Trophoblast cell (in vitro differentiated cells and primary cell): Measurements from ENCODE around the gene TP53TG5.

ENCODE experiments used
- DNase-seq, 2 donors: peaks; one replicate each; pipeline ENCODE4 v3.0.0-alpha.2; 2016
- H2AFZ ChIP-seq: 2 replicates; pipeline ENCODE4 v1.6.1; 2013; ENCODE audit warnings: low read length, moderate library complexity, mild to moderate bottlenecking; ENCODE audit not compliant: insufficient read depth, poor library complexity
- H2AK5ac ChIP-seq: 2 replicates; pipeline ENCODE4 v1.6.1; 2013; ENCODE audit warnings: mild to moderate bottlenecking, low read length
- H2BK120ac ChIP-seq: 2 replicates; pipeline ENCODE4 v1.6.1; 2013; ENCODE audit warnings: low read length, mild to moderate bottlenecking, moderate library complexity; ENCODE audit not compliant: insufficient read depth, poor library complexity
- H2BK12ac ChIP-seq: 2 replicates; pipeline ENCODE4 v1.6.1; 2013; ENCODE audit warnings: mild to moderate bottlenecking, low read length, moderate library complexity
- H2BK5ac ChIP-seq: 2 replicates; pipeline ENCODE4 v1.6.1; 2013; ENCODE audit warnings: low read length, low read depth, moderate library complexity, mild to moderate bottlenecking; ENCODE audit not compliant: poor library complexity
- H3K14ac ChIP-seq: 2 replicates; pipeline ENCODE4 v1.6.1; 2013; ENCODE audit warnings: mild to moderate bottlenecking, low read length
- H3K18ac ChIP-seq: 2 replicates; pipeline ENCODE4 v1.6.1; 2013; ENCODE audit warnings: mild to moderate bottlenecking, low read length
- H3K23ac ChIP-seq: 2 replicates; pipeline ENCODE4 v1.6.1; 2013; ENCODE audit warnings: low read length
- H3K27ac ChIP-seq: 2 replicates; pipeline ENCODE4 v1.5.1; 2013; ENCODE audit warnings: low read depth, mild to moderate bottlenecking, inconsistent platforms, low read length, moderate library complexity
- H3K27me3 ChIP-seq: 2 replicates; pipeline ENCODE4 v1.6.1; 2013; ENCODE audit warnings: inconsistent platforms, mild to moderate bottlenecking, low read length, moderate library complexity; ENCODE audit not compliant: insufficient read depth
- H3K36me3 ChIP-seq, 2 experiments: 1 replicate in 1 of 2; 2 replicates in 1 of 2; pipeline ENCODE4 v1.6.1; 2013; ENCODE audit warnings: low read length in 2 of 2, mild to moderate bottlenecking in 2 of 2, moderate library complexity in 1 of 2; ENCODE audit not compliant: insufficient read depth in 2 of 2, control insufficient read depth in 1 of 2
- H3K4ac ChIP-seq: 2 replicates; pipeline ENCODE4 v1.6.1; 2013; ENCODE audit warnings: low read depth, mild to moderate bottlenecking, low read length, moderate library complexity
- H3K4me1 ChIP-seq, 2 experiments: 1 replicate in 1 of 2; 2 replicates in 1 of 2; pipeline ENCODE4 v1.6.1; 2013; ENCODE audit warnings: low read length in 2 of 2, mild to moderate bottlenecking in 2 of 2, moderate library complexity in 1 of 2; ENCODE audit not compliant: insufficient read depth in 2 of 2, control insufficient read depth in 1 of 2
- H3K4me2 ChIP-seq: 2 replicates; pipeline ENCODE4 v1.6.1; 2013; ENCODE audit warnings: inconsistent platforms, mild to moderate bottlenecking, low read length, moderate library complexity
- H3K4me3 ChIP-seq: 2 replicates; pipeline ENCODE4 v1.5.1; 2013; ENCODE audit warnings: mild to moderate bottlenecking, low read depth, low read length, inconsistent platforms
- H3K79me1 ChIP-seq: one replicate; pipeline ENCODE4 v1.6.1; 2013; ENCODE audit warnings: low read length
- H3K79me2 ChIP-seq: 2 replicates; pipeline ENCODE4 v1.6.1; 2013; ENCODE audit warnings: low read length, mild to moderate bottlenecking; ENCODE audit not compliant: control insufficient read depth, insufficient read depth, poor library complexity
- H3K9ac ChIP-seq: 2 replicates; pipeline ENCODE4 v1.6.1; 2013; ENCODE audit warnings: mild to moderate bottlenecking, low read length
- H3K9me3 ChIP-seq: 2 replicates; pipeline ENCODE4 v1.6.1; 2013; ENCODE audit warnings: low read depth, mild to moderate bottlenecking, control low read depth, inconsistent platforms, low read length; ENCODE audit not compliant: insufficient read depth
- H4K12ac ChIP-seq: 2 replicates; pipeline ENCODE4 v1.6.1; 2013; ENCODE audit warnings: low read depth, mild to moderate bottlenecking, low read length, moderate library complexity
- H4K8ac ChIP-seq: 2 replicates; pipeline ENCODE4 v1.6.1; 2013; ENCODE audit warnings: low read depth, mild to moderate bottlenecking, low read length, moderate library complexity
- H4K91ac ChIP-seq: one replicate; pipeline ENCODE4 v1.6.1; 2013; ENCODE audit warnings: low read depth, mild to moderate bottlenecking, low read length, moderate library complexity
- WGBS: extraction: QIAGEN DNeasy Blood & Tissue Kit; methylation state at CpG from one replicate; pipeline ENCODE4 v1.1.7; 2013; ENCODE audit warnings: missing lambda C conversion rate; ENCODE audit not compliant: insufficient read length, insufficient coverage; ENCODE audit errors: extremely low coverage; 5-methylcytosine and 5-hydroxymethylcytosine counted together

TP53TG5 gene

GRCh38 chr20:45367126-45367525 lies 11.0 kb downstream of the TP53TG5 start:
- Histone ChIP-seq H3K4me2 (no peak overlapping the region), H3K4me3 (no peak overlapping the region), H2BK120ac (no peak overlapping the region), H3K23ac (no peak overlapping the region), H2AK5ac (no peak overlapping the region), H4K91ac (no peak overlapping the region), H3K9ac (no peak overlapping the region), H3K27ac (no peak overlapping the region), H2AFZ (no peak overlapping the region), H2BK12ac (no peak overlapping the region), H3K79me1 (peaks cover 6% of the 10 kb centered on the region), H3K9me3 (no peaks in the 10 kb centered on the region), H4K8ac (no peak overlapping the region), H3K4me1 (peaks cover 0 to 8% of the 10 kb centered on the region in 2 experiments), H2BK5ac (no peak overlapping the region), H3K18ac (no peak overlapping the region), H3K4ac (no peak overlapping the region), H3K79me2 (peaks cover 7% of the 10 kb centered on the region), H3K14ac (no peak overlapping the region), H3K27me3 (no peaks in the 10 kb centered on the region), H4K12ac (no peak overlapping the region), H3K36me3 (peaks cover 16 to 32% of the 10 kb centered on the region in 2 experiments)
- no peak for DNase-seq

DNA sequence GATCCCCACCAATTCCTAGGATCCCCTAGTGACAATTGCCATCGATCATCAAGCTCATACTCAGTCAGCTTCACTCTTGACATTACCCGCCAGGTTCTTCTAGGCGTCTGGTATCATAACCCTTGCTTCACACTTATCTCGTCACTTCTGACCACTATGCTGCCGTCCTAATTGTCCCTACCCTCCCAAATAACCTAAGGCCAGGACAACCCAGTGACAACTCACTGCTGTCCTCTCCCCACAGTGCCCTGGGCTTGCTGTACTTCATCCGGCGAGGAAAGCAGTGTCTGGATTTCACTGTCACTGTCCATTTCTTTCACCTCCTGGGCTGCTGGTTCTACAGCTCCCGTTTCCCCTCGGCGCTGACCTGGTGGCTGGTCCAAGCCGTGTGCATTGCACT lies 11.5 kb downstream of the TP53TG5 start:
- Histone ChIP-seq H3K4me3 (no peak overlapping the region), H4K8ac (no peak overlapping the region), H3K4me1 (peaks cover 0 to 8% of the 10 kb centered on the region in 2 experiments), H4K12ac (no peak overlapping the region), H2BK120ac (no peak overlapping the region), H2AK5ac (no peak overlapping the region), H4K91ac (no peak overlapping the region), H3K9me3 (no peaks in the 10 kb centered on the region), H3K18ac (no peak overlapping the region), H3K27me3 (no peaks in the 10 kb centered on the region), H3K79me1 (peaks cover 6% of the 10 kb centered on the region), H3K79me2 (peaks cover 7% of the 10 kb centered on the region), H3K27ac (no peak overlapping the region), H3K14ac (no peak overlapping the region), H2BK12ac (no peak overlapping the region), H3K36me3 (peaks cover 16 to 32% of the 10 kb centered on the region in 2 experiments), H3K4me2 (no peak overlapping the region), H2BK5ac (no peak overlapping the region), H3K9ac (no peak overlapping the region), H3K4ac (no peak overlapping the region), H3K23ac (no peak overlapping the region), H2AFZ (no peak overlapping the region)
- no CpG with 5 or more reads among the region's 11 CpGs for WGBS
- DNase-seq = no peak

GRCh38 chr20:45366192-45366591 lies 11.9 kb downstream of the TP53TG5 start:
- Histone ChIP-seq H2AK5ac (no peak overlapping the region), H3K27ac (no peak overlapping the region), H3K4ac (no peak overlapping the region), H3K4me2 (no peak overlapping the region), H3K23ac (no peak overlapping the region), H3K27me3 (no peaks in the 10 kb centered on the region), H3K4me3 (no peak overlapping the region), H2BK5ac (no peak overlapping the region), H3K14ac (no peak overlapping the region), H3K18ac (no peak overlapping the region), H2BK120ac (no peak overlapping the region), H2BK12ac (no peak overlapping the region), H3K79me2 (peaks cover 7% of the 10 kb centered on the region), H3K36me3 (peaks cover 16 to 32% of the 10 kb centered on the region in 2 experiments), H3K79me1 (peaks cover 6% of the 10 kb centered on the region), H2AFZ (no peak overlapping the region), H3K9ac (no peak overlapping the region), H3K9me3 (no peaks in the 10 kb centered on the region), H4K91ac (no peak overlapping the region), H3K4me1 (peaks cover 0 to 8% of the 10 kb centered on the region in 2 experiments), H4K8ac (no peak overlapping the region), H4K12ac (no peak overlapping the region)
- no CpG with 5 or more reads among the region's 1 CpG for WGBS
- no peak for DNase-seq

DNA sequence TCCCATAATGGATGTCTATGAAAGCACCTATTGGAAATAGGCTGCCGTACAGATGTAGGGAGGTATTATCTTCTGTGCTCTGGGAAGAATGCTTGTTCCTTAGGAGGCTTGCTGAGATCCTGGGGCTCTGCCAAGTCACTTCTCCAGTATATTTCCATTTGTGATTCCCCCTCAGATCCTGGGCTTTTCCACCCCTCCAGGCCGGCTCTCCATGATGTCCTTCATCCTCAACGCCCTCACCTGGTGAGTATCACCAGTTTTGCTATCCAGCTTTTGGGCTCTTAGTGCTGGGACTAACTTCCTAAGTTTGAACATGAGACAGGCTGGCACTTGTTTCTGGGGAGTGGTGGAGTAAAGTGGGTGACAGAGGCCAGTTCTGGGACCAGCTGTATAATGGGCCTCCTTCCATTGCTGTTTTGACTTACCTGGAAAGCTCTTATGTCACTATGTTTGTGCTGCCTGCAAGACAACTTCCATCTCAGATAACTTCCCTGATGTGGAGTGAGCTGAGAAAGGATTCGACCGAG lies 12.6 kb downstream of the TP53TG5 start:
- Histone ChIP-seq H3K9ac (no peak overlapping the region), H2BK12ac (no peak overlapping the region), H3K4ac (no peak overlapping the region), H2BK120ac (no peak overlapping the region), H3K23ac (no peak overlapping the region), H3K79me2 (peaks cover 7% of the 10 kb centered on the region), H3K27me3 (no peaks in the 10 kb centered on the region), H3K14ac (no peak overlapping the region), H3K4me2 (no peak overlapping the region), H4K91ac (no peak overlapping the region), H3K27ac (no peak overlapping the region), H4K12ac (no peak overlapping the region), H2AK5ac (no peak overlapping the region), H3K9me3 (no peaks in the 10 kb centered on the region), H3K18ac (no peak overlapping the region), H4K8ac (no peak overlapping the region), H2BK5ac (no peak overlapping the region), H3K4me3 (no peak overlapping the region), H3K79me1 (peaks cover 9% of the 10 kb centered on the region), H3K36me3 (peaks cover 15 to 32% of the 10 kb centered on the region in 2 experiments), H2AFZ (no peak overlapping the region), H3K4me1 (peaks cover 4 to 11% of the 10 kb centered on the region in 2 experiments)
- DNase-seq = no peak
- no CpG with 5 or more reads among the region's 5 CpGs for WGBS
